Trophoblast cell (in vitro differentiated cells and primary cell): ENCODE data around the gene GAK.

Experiments used
- DNase-seq, 2 donors: peaks; one replicate each; pipeline ENCODE4 v3.0.0-alpha.2; 2016
- H2AFZ ChIP-seq: 2 replicates; pipeline ENCODE4 v1.6.1; 2013; ENCODE audit warnings: low read length, moderate library complexity, mild to moderate bottlenecking; ENCODE audit not compliant: insufficient read depth, poor library complexity
- H2AK5ac ChIP-seq: 2 replicates; pipeline ENCODE4 v1.6.1; 2013; ENCODE audit warnings: mild to moderate bottlenecking, low read length
- H2BK120ac ChIP-seq: 2 replicates; pipeline ENCODE4 v1.6.1; 2013; ENCODE audit warnings: low read length, mild to moderate bottlenecking, moderate library complexity; ENCODE audit not compliant: insufficient read depth, poor library complexity
- H2BK12ac ChIP-seq: 2 replicates; pipeline ENCODE4 v1.6.1; 2013; ENCODE audit warnings: mild to moderate bottlenecking, low read length, moderate library complexity
- H2BK5ac ChIP-seq: 2 replicates; pipeline ENCODE4 v1.6.1; 2013; ENCODE audit warnings: low read length, low read depth, moderate library complexity, mild to moderate bottlenecking; ENCODE audit not compliant: poor library complexity
- H3K14ac ChIP-seq: 2 replicates; pipeline ENCODE4 v1.6.1; 2013; ENCODE audit warnings: mild to moderate bottlenecking, low read length
- H3K18ac ChIP-seq: 2 replicates; pipeline ENCODE4 v1.6.1; 2013; ENCODE audit warnings: mild to moderate bottlenecking, low read length
- H3K23ac ChIP-seq: 2 replicates; pipeline ENCODE4 v1.6.1; 2013; ENCODE audit warnings: low read length
- H3K27ac ChIP-seq: 2 replicates; pipeline ENCODE4 v1.5.1; 2013; ENCODE audit warnings: low read depth, mild to moderate bottlenecking, inconsistent platforms, low read length, moderate library complexity
- H3K27me3 ChIP-seq: 2 replicates; pipeline ENCODE4 v1.6.1; 2013; ENCODE audit warnings: inconsistent platforms, mild to moderate bottlenecking, low read length, moderate library complexity; ENCODE audit not compliant: insufficient read depth
- H3K36me3 ChIP-seq, 2 experiments: 1 replicate in 1 of 2; 2 replicates in 1 of 2; pipeline ENCODE4 v1.6.1; 2013; ENCODE audit warnings: low read length in 2 of 2, mild to moderate bottlenecking in 2 of 2, moderate library complexity in 1 of 2; ENCODE audit not compliant: insufficient read depth in 2 of 2, control insufficient read depth in 1 of 2
- H3K4ac ChIP-seq: 2 replicates; pipeline ENCODE4 v1.6.1; 2013; ENCODE audit warnings: low read depth, mild to moderate bottlenecking, low read length, moderate library complexity
- H3K4me1 ChIP-seq, 2 experiments: 1 replicate in 1 of 2; 2 replicates in 1 of 2; pipeline ENCODE4 v1.6.1; 2013; ENCODE audit warnings: low read length in 2 of 2, mild to moderate bottlenecking in 2 of 2, moderate library complexity in 1 of 2; ENCODE audit not compliant: insufficient read depth in 2 of 2, control insufficient read depth in 1 of 2
- H3K4me2 ChIP-seq: 2 replicates; pipeline ENCODE4 v1.6.1; 2013; ENCODE audit warnings: inconsistent platforms, mild to moderate bottlenecking, low read length, moderate library complexity
- H3K4me3 ChIP-seq: 2 replicates; pipeline ENCODE4 v1.5.1; 2013; ENCODE audit warnings: mild to moderate bottlenecking, low read depth, low read length, inconsistent platforms
- H3K79me1 ChIP-seq: one replicate; pipeline ENCODE4 v1.6.1; 2013; ENCODE audit warnings: low read length
- H3K79me2 ChIP-seq: 2 replicates; pipeline ENCODE4 v1.6.1; 2013; ENCODE audit warnings: low read length, mild to moderate bottlenecking; ENCODE audit not compliant: control insufficient read depth, insufficient read depth, poor library complexity
- H3K9ac ChIP-seq: 2 replicates; pipeline ENCODE4 v1.6.1; 2013; ENCODE audit warnings: mild to moderate bottlenecking, low read length
- H3K9me3 ChIP-seq: 2 replicates; pipeline ENCODE4 v1.6.1; 2013; ENCODE audit warnings: low read depth, mild to moderate bottlenecking, control low read depth, inconsistent platforms, low read length; ENCODE audit not compliant: insufficient read depth
- H4K12ac ChIP-seq: 2 replicates; pipeline ENCODE4 v1.6.1; 2013; ENCODE audit warnings: low read depth, mild to moderate bottlenecking, low read length, moderate library complexity
- H4K8ac ChIP-seq: 2 replicates; pipeline ENCODE4 v1.6.1; 2013; ENCODE audit warnings: low read depth, mild to moderate bottlenecking, low read length, moderate library complexity
- H4K91ac ChIP-seq: one replicate; pipeline ENCODE4 v1.6.1; 2013; ENCODE audit warnings: low read depth, mild to moderate bottlenecking, low read length, moderate library complexity
- WGBS: extraction: QIAGEN DNeasy Blood & Tissue Kit; methylation state at CpG from one replicate; pipeline ENCODE4 v1.1.7; 2013; ENCODE audit warnings: missing lambda C conversion rate; ENCODE audit not compliant: insufficient read length, insufficient coverage; ENCODE audit errors: extremely low coverage; 5-methylcytosine and 5-hydroxymethylcytosine counted together

The GAK gene

DNA sequence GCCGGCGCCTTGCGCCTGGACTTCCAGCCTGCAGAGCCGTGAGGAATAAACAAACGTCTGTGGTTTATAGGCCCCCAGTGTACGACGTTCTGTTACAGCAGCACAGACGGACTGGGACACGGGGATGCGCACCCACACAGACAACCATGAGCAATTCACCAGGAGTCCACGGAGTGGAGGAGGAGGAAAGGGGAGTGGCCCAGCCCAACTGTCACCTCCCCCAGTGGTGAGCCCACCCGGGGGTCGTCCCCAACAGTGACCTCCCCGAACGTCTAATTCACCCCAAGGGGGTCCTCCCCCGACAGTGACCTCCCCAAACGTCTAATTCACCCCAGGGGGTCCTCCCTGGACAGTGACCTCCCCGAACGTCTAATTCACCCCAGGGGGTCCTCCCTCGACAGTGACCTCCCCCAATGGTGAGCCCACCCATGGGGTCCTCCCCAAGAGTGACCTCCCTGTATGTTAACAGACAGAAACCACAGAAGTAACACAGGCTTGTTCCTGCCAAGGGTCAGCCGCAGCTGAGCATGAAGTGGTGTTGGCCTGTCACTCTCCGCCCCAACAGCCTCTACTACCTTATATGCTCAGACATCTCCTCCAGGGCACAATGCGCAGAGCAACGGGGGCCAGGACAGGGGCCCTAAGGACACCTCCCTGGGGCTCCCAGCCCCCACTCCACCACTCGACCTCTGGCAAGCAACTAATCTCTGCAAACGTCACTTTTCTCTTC, 6.2 kb downstream of the GAK start:
- H3K27me3 ChIP-seq = no peaks in the 10 kb centered on the region
- no peaks in the 10 kb centered on the region for H3K79me1 ChIP-seq
- H3K4me1 ChIP-seq = peaks cover 4 to 7% of the 10 kb centered on the region in 2 experiments
- H2AK5ac ChIP-seq = no peak overlapping the region
- no peak overlapping the region for H3K18ac ChIP-seq
- no peak overlapping the region for H3K23ac ChIP-seq
- peaks cover 17% of the 10 kb centered on the region for H3K79me2 ChIP-seq
- H3K36me3 ChIP-seq = peaks cover 0 to 8% of the 10 kb centered on the region in 2 experiments
- no peak overlapping the region for H2AFZ ChIP-seq
- no peak overlapping the region for H3K4me2 ChIP-seq
- no peak overlapping the region for H3K4me3 ChIP-seq
- H4K12ac ChIP-seq = no peak overlapping the region
- H2BK5ac ChIP-seq = no peak overlapping the region
- no peak overlapping the region for H3K9ac ChIP-seq
- no peak for DNase-seq
- H3K9me3 ChIP-seq = peaks cover 2% of the 10 kb centered on the region
- no peak overlapping the region for H4K91ac ChIP-seq
- H3K27ac ChIP-seq = no peak overlapping the region
- H3K4ac ChIP-seq = peak overlapping the region; percentile 60
- no peak overlapping the region for H2BK120ac ChIP-seq
- no peak overlapping the region for H2BK12ac ChIP-seq
- no peak overlapping the region for H4K8ac ChIP-seq
- WGBS = no CpG with 5 or more reads among the region's 26 CpGs
- H3K14ac ChIP-seq = no peak overlapping the region

DNA sequence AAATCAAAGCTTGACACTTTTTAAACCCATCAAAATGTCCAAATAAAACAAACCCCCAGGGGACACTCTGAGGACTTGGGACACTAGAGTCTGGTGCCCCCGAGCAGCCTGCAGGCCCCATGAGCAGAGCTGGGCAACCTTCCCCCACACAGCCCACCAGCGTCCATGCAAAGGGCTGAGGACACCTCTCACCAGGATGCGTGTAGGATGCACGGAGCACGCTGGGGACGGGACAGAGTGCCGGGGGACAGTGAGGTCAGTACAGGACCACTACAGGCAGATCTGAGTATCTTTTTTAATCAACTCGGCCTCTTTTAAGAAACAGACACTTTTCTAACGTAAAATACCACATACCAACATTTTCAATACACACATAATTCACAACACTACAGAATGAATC, 6.9 kb downstream of the GAK start:
- no peak overlapping the region for H3K14ac ChIP-seq
- peaks cover 2 to 4% of the 10 kb centered on the region in 2 experiments for H3K4me1 ChIP-seq
- peaks cover 2% of the 10 kb centered on the region for H3K9me3 ChIP-seq
- H2AFZ ChIP-seq = no peak overlapping the region
- H4K91ac ChIP-seq = no peak overlapping the region
- H3K79me2 ChIP-seq = peaks cover 12% of the 10 kb centered on the region
- H2AK5ac ChIP-seq = no peak overlapping the region
- H3K4me2 ChIP-seq = no peak overlapping the region
- H3K4ac ChIP-seq = peak overlapping the region; percentile 19
- no peak overlapping the region for H2BK5ac ChIP-seq
- H3K79me1 ChIP-seq = no peaks in the 10 kb centered on the region
- no peak overlapping the region for H4K12ac ChIP-seq
- no peak overlapping the region for H3K27ac ChIP-seq
- no peaks in the 10 kb centered on the region for H3K27me3 ChIP-seq
- H2BK12ac ChIP-seq = no peak overlapping the region
- H3K4me3 ChIP-seq = no peak overlapping the region
- DNase-seq = no peak
- WGBS = 90% methylated on average over 2 of the region's 9 CpGs
- H3K18ac ChIP-seq = peak overlapping the region; percentile 49
- H2BK120ac ChIP-seq = no peak overlapping the region
- no peak overlapping the region for H3K9ac ChIP-seq
- H3K23ac ChIP-seq = no peak overlapping the region
- peaks cover 0 to 8% of the 10 kb centered on the region in 2 experiments for H3K36me3 ChIP-seq
- no peak overlapping the region for H4K8ac ChIP-seq

DNA sequence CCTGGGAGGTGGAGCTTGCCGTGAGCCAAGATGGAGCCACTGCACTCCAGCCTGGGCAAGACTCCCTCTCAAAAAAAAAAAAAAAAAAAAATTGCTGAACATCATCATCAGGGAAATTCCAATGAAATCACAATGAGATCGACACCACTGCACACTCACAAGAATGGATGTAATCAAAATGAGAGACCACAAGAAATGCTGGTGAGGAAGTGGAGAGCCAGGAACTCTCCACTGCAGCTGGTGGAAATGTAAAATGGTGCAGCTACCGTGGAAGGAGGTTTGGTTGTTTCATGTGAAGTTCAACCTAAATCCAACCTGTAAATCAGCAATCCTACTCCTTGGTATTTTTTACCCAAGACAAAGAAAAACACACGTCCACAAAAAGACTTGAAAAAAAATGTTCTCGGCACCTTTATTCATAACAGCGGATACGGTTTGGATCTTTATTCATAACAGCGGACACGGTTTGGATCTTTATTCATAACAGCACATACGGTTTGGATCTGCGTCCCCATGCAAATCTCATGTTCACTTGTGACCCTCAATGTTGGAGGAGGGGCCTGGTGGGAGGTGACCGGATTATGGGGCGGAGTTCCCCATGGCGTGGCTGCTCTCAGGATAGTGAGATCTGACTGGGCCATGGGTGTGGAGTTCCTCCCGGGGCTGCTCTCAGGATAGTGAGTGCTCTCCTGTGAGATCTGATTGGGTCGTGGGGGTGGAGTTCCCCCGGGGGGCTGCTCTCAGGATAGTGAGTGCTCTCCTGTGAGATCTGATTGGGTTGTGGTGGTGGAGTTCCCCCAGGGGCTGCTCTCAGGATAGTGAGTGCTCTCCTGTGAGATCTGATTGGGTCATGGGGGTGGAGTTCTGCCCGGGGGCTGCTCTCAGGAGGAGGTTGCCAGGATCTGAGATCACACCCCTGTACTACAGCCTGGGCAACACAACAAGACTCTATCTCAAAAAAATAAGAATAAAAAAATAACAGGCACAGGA, 7.7 kb downstream of the GAK start:
- H3K9ac ChIP-seq = no peak overlapping the region
- H4K91ac ChIP-seq = no peak overlapping the region
- H3K79me1 ChIP-seq = no peaks in the 10 kb centered on the region
- peaks cover 2% of the 10 kb centered on the region for H3K9me3 ChIP-seq
- H3K14ac ChIP-seq = no peak overlapping the region
- H3K18ac ChIP-seq = no peak overlapping the region
- H2BK120ac ChIP-seq = no peak overlapping the region
- H2AK5ac ChIP-seq = no peak overlapping the region
- H4K8ac ChIP-seq = no peak overlapping the region
- H2BK12ac ChIP-seq = no peak overlapping the region
- peaks cover 0 to 8% of the 10 kb centered on the region in 2 experiments for H3K36me3 ChIP-seq
- DNase-seq = no peak
- H3K27me3 ChIP-seq = no peaks in the 10 kb centered on the region
- no peak overlapping the region for H3K27ac ChIP-seq
- no peak overlapping the region for H3K4me3 ChIP-seq
- no CpG with 5 or more reads among the region's 18 CpGs for WGBS
- H4K12ac ChIP-seq = no peak overlapping the region
- no peak overlapping the region for H2BK5ac ChIP-seq
- no peak overlapping the region for H3K4me2 ChIP-seq
- H3K4me1 ChIP-seq = peaks cover 2 to 4% of the 10 kb centered on the region in 2 experiments
- H3K4ac ChIP-seq = peak overlapping the region; percentile 52
- H3K79me2 ChIP-seq = peaks cover 12% of the 10 kb centered on the region
- no peak overlapping the region for H2AFZ ChIP-seq
- H3K23ac ChIP-seq = no peak overlapping the region

DNA sequence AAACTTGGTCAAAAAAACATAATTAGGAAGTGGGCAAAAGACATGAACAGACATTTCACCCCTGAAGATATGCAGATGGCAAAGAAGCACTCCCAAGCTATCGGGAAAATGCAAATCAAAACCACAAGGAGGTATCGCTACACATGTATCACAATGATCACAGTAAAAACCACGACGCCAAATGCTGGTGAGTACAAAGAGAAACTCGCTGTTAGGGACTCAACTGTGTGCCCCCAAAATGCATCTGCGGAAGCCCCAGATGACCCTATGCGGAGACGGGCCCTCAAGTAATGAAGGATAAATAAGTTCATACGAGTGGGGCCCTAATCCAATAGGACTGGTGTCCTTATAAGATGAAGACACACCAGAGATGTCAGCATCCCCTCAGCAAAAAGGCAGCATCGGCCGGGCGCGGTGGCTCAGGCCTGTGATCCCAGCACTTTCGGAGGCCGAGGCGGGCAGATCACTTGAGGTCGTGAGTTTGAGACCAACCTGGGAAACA, 10.2 kb downstream of the GAK start:
- Histone ChIP-seq H3K79me2 (peaks cover 9% of the 10 kb centered on the region), H3K4ac (peak overlapping the region; percentile 59), H2BK12ac (no peak overlapping the region), H3K14ac (no peak overlapping the region), H3K9ac (no peak overlapping the region), H3K4me2 (no peak overlapping the region), H3K79me1 (no peaks in the 10 kb centered on the region), H2BK5ac (no peak overlapping the region), H3K36me3 (peaks cover 0 to 3% of the 10 kb centered on the region in 2 experiments), H3K9me3 (peaks cover 3% of the 10 kb centered on the region), H4K91ac (no peak overlapping the region), H3K4me3 (no peak overlapping the region), H2AFZ (no peak overlapping the region), H2AK5ac (no peak overlapping the region), H3K4me1 (peaks cover 3 to 4% of the 10 kb centered on the region in 2 experiments), H3K23ac (no peak overlapping the region), H3K27ac (no peak overlapping the region), H2BK120ac (no peak overlapping the region), H4K12ac (no peak overlapping the region), H3K18ac (no peak overlapping the region), H3K27me3 (no peaks in the 10 kb centered on the region), H4K8ac (no peak overlapping the region)
- DNase-seq = no peak
- no CpG with 5 or more reads among the region's 17 CpGs for WGBS
